AG04450 (cell line): ENCODE results near the gene TRIM6. TPM values are rescaled to one million over a fixed set of nuclear protein-coding genes. Genes with fewer than 3 reads are reported as not detected.
"Not testable (repeated sequence)": the region's sequence is repeated elsewhere in the genome, so short reads cannot be mapped to it uniquely, and the experiment has no call there.

Experiments
- CTCF ChIA-PET: fragments of 300-600, 350-600 bp; formaldehyde crosslinking; extraction: SDS; loops from one replicate; lab custom pipeline; 2022; ENCODE audit warnings: antibody characterized with exemption, inconsistent platforms; lab: Charles Lee
- POLR2A ChIA-PET: fragments of 350-600 bp; formaldehyde crosslinking; extraction: SDS; loops from one replicate; lab custom pipeline; 2021; ENCODE audit warnings: antibody characterized with exemption, inconsistent platforms; lab: Yijun Ruan, JAX
- DNase-seq: peaks from one replicate; pipeline ENCODE4 v3.0.0-alpha.2; 2011; ENCODE audit warnings: low read depth, low spot score
- H3K27ac ChIP-seq: one replicate; pipeline ENCODE4 v1.5.1; 2012; ENCODE audit warnings: low read depth, low read length, control low read depth
- H3K27me3 ChIP-seq: one replicate; pipeline ENCODE4 v1.6.0; 2012; ENCODE audit warnings: low read length; ENCODE audit not compliant: control insufficient read depth, insufficient read depth
- H3K4me3 ChIP-seq: 2 replicates; pipeline ENCODE4 v1.5.1; 2011; ENCODE audit warnings: mild to moderate bottlenecking, low read depth, low read length, control low read depth
- H3K9me3 ChIP-seq: 2 replicates; pipeline ENCODE4 v1.5.1; 2012; ENCODE audit warnings: low read length; ENCODE audit not compliant: control insufficient read depth, insufficient read depth
- CTCF ChIP-seq: IDR thresholded peaks from 2 replicates; pipeline ENCODE4 v1.5.1; 2011; ENCODE audit warnings: low read depth, low read length, control low read depth, inconsistent platforms
- polyA plus RNA-seq: library from polyadenylated mRNA; depleted of rRNA; stranded (reverse); fragments of >200 nt; gene quantifications from 2 replicates; pipeline ENCODE4 v1.2.3, GENCODE V29; 2011; rRNA removed

TRIM6 gene
- polyA plus RNA-seq, 1 experiment, result 6.8 TPM

- no peak overlapping the region for H3K27ac ChIP-seq
- H3K4me3 ChIP-seq, result no peak overlapping the region
- no peak for DNase-seq
- H3K9me3 ChIP-seq, result no peaks in the 10 kb centered on the region
- no peak for TF ChIP-seq CTCF
- ChIA-PET POLR2A (no interaction called here), CTCF (no interaction called here)
- no peaks in the 10 kb centered on the region for H3K27me3 ChIP-seq
Observed at GRCh38 chr11:5655474-5655873, 59.0 kb downstream of the TRIM6 start.

DNA sequence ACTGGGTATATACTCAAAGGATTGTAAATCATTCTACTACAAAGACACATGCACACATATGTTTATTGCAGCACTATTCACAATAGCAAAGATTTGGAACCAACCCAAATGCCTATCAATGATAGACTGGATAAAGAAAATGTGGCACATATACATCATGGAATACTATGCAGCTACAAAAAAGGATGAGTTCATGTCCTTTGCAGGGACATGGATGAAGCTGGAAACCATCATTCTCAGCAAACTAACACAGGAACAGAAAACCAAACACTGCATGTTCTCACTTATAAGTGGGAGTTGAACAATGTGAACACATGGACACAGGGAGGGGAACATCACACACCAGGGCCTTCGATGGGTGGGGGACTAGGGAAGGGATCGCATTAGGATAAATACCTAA lies 60.5 kb downstream of the TRIM6 start:
- DNase-seq, CTCF ChIA-PET, H3K27ac ChIP-seq, H3K27me3 ChIP-seq, H3K9me3 ChIP-seq, H3K4me3 ChIP-seq, POLR2A ChIA-PET: not testable (repeated sequence)

- POLR2A ChIA-PET, result no interaction called here
- H3K27me3 ChIP-seq, result no peaks in the 10 kb centered on the region
- CTCF ChIA-PET, result no interaction called here
- no peak for TF ChIP-seq CTCF
- no peak overlapping the region for H3K4me3 ChIP-seq
- no peak overlapping the region for H3K27ac ChIP-seq
- no peak for DNase-seq
- H3K9me3 ChIP-seq, result no peaks in the 10 kb centered on the region
Observed at GRCh38 chr11:5658318-5658717, 61.9 kb downstream of the TRIM6 start.

Other genes with a start within 250 kb of the TRIM6 start
- not detected in 2 replicates for gene OR51B6, start 245.1 kb upstream of the TRIM6 start, polyA plus RNA-seq
- gene OR51M1, start 212.8 kb upstream of the TRIM6 start, polyA plus RNA-seq, result 0.06 and 0.12 TPM in 2 replicates
- not detected in 2 replicates for gene OR51Q1, start 174.5 kb upstream of the TRIM6 start, polyA plus RNA-seq
- gene OR51I1, start 155.1 kb upstream of the TRIM6 start, polyA plus RNA-seq, result not detected in 2 replicates
- gene OR51I2, start 147.3 kb upstream of the TRIM6 start, polyA plus RNA-seq, result not detected in 2 replicates
- not detected in 2 replicates for gene OR52D1, start 108.0 kb upstream of the TRIM6 start, polyA plus RNA-seq
- gene UBQLN3, start 86.7 kb upstream of the TRIM6 start, polyA plus RNA-seq, result not detected in 2 replicates
- gene UBQLNL, start 79.9 kb upstream of the TRIM6 start, polyA plus RNA-seq, result 0.31 and 0.42 TPM in 2 replicates
- 0.10 TPM in 1 of 2 replicates, not detected in the other for gene OR52H1, start 48.1 kb upstream of the TRIM6 start, polyA plus RNA-seq
- not detected in 2 replicates for gene OR52B6, start 15.8 kb upstream of the TRIM6 start, polyA plus RNA-seq
- gene TRIM34, start 28.4 kb downstream of the TRIM6 start, polyA plus RNA-seq, result 12.8 and 18.3 TPM in 2 replicates
- gene TRIM5, start 88.4 kb downstream of the TRIM6 start, polyA plus RNA-seq, result 46.3 and 53.3 TPM in 2 replicates
- gene TRIM22, start 93.2 kb downstream of the TRIM6 start, polyA plus RNA-seq, result 79.9 and 100 TPM in 2 replicates
- gene OR56B1, start 139.8 kb downstream of the TRIM6 start, polyA plus RNA-seq, result not detected in 2 replicates
- gene OR52N4, start 157.6 kb downstream of the TRIM6 start, polyA plus RNA-seq, result not detected in 2 replicates
- not detected in 2 replicates for gene OR52N5, start 186.7 kb downstream of the TRIM6 start, polyA plus RNA-seq
- not detected in 2 replicates for gene OR52N1, start 194.6 kb downstream of the TRIM6 start, polyA plus RNA-seq
- not detected in 2 replicates for gene OR52N2, start 212.3 kb downstream of the TRIM6 start, polyA plus RNA-seq
- gene OR52E6, start 245.3 kb downstream of the TRIM6 start, polyA plus RNA-seq, result not detected in 2 replicates